H1 (cell line): Measurements from ENCODE around the gene TNFAIP8L3. TPM values are rescaled to one million over a fixed set of nuclear protein-coding genes. Genes with fewer than 3 reads are reported as not detected.

Experiments used
- ASH2L ChIP-seq: fragments of 200-600, 300-600 bp; sonication (generic); IDR thresholded peaks from one replicate; pipeline ENCODE4 v1.7.1; 2017; ENCODE audit warnings: low read length
- BCL11A ChIP-seq, 2 experiments: IDR thresholded peaks; one replicate each; pipeline ENCODE4 v1.6.1; 2011; ENCODE audit warnings: low read depth in 2 of 2, low read length in 2 of 2, mild to moderate bottlenecking in 2 of 2
- CHD7 ChIP-seq: fragments of 300-600 bp; sonication (generic); IDR thresholded peaks from 2 replicates; pipeline ENCODE4 v1.7.1; 2012; ENCODE audit warnings: low read length, moderate library complexity, mild to moderate bottlenecking, inconsistent platforms; ENCODE audit not compliant: insufficient replicate concordance
- E2F6 ChIP-seq: IDR thresholded peaks from 2 replicates; pipeline ENCODE4 v1.6.1; 2012; ENCODE audit warnings: inconsistent platforms
- MAFK ChIP-seq: IDR thresholded peaks from 2 replicates; pipeline ENCODE4 v1.6.1; 2012; ENCODE audit warnings: low read depth, mild to moderate bottlenecking, improper control_type of control experiment, low read length
- POU5F1 ChIP-seq: IDR thresholded peaks from 2 replicates; pipeline ENCODE4 v1.6.1; 2011; ENCODE audit warnings: low read depth, mild to moderate bottlenecking, low read length, moderate library complexity
- RAD21 ChIP-seq, 2 experiments: IDR thresholded peaks in 1 of 2; conservative IDR thresholded peaks in 1 of 2; 2 replicates each; pipeline ENCODE4 v1.6.1; 2011; ENCODE audit warnings: low read depth in 2 of 2, low read length in 2 of 2, improper control_type of control experiment in 1 of 2, inconsistent platforms in 1 of 2, mild to moderate bottlenecking in 1 of 2, moderate library complexity in 1 of 2
- RBBP5 ChIP-seq: IDR thresholded peaks from 2 replicates; pipeline ENCODE4 v1.7.1; 2012; ENCODE audit warnings: low read depth, mild to moderate bottlenecking, inconsistent platforms, low read length, moderate library complexity, borderline replicate concordance
- SUZ12 ChIP-seq: fragments of 200-600 bp; sonication (generic); IDR thresholded peaks from 2 replicates; pipeline ENCODE4 v1.6.1; 2012; ENCODE audit warnings: mild to moderate bottlenecking, inconsistent platforms, low read length, moderate library complexity, mixed read lengths
- polyA plus RNA-seq, 7 experiments: library from polyadenylated mRNA; depleted of rRNA in 3 of 7; stranded (reverse) in 5 of 7; unstranded in 2 of 7; fragments of >200 nt in 5 of 7; fragments of 200-250 nt in 2 of 7; gene quantifications; 1 replicate in 5 of 7; 2 replicates in 1 of 7; 4 replicates in 1 of 7; pipeline versions ENCODE4 v1.2.1 to v1.2.3, GENCODE V29; 2011 to 2013; ENCODE audit warnings: missing spikeins in 2 of 7, mixed read lengths in 2 of 7
- total RNA-seq: library from RNA; stranded (reverse); fragmentation: NEBNext Ultra II Directional; extraction: Animal tissue kit (Norgen Biotek cat#: 25700); gene quantifications from 2 replicates; pipeline ENCODE4 v1.2.1, GENCODE V29; 2021

The TNFAIP8L3 gene
- total and polyA plus RNA-seq, 2 of the 8 experiments (the other 6 are each of a cell fraction or from before 2014, with no cell fraction given) = 0.23 to 0.67 TPM

GRCh38 chr15:51030649-51031316 lies 63.9 kb downstream of the TNFAIP8L3 start (continued):
- TF ChIP-seq E2F6 = no peak
- no peak for TF ChIP-seq ASH2L
- TF ChIP-seq POU5F1 = no peak
- TF ChIP-seq BCL11A (IDR thresholded peaks at IDR 0.05; ENCODE audit: low read depth in 2 of 2, low read length in 2 of 2) = no peak
- TF ChIP-seq RBBP5 = no peak
- no peak for TF ChIP-seq SUZ12
- TF ChIP-seq MAFK = no peak
- TF ChIP-seq RAD21 (IDR thresholded peaks at IDR 0.05 in 1 of 2, conservative IDR thresholded peaks at IDR 0.05 in 1 of 2; ENCODE audit: low read depth in 2 of 2, low read length in 2 of 2) = no peak
- TF ChIP-seq CHD7 = no peak
